ENCODE data around the gene CACNA1C.

- TF ChIP-seq POLR2A (IDR thresholded peaks at IDR 0.05) = no peak
- no peak for TF ChIP-seq CTCF (IDR thresholded peaks at IDR 0.05)
- TF ChIP-seq EP300 (IDR thresholded peaks at IDR 0.05) = no peak
Measured at GRCh38 chr12:2550561-2551411, 498.0 kb downstream of the CACNA1C start.

Data from tibial nerve (tissue), 4 donors.